ENCODE measurements around the gene LRP1B.

LRP1B gene

GRCh38 chr2:140929849-140930248 lies 1201.0 kb downstream of the LRP1B start:
- Histone ChIP-seq H3K27me3 (ENCODE audit: insufficient read depth, low read length) (no peaks in the 10 kb centered on the region), H2AFZ (ENCODE audit: low read length) (no peak overlapping the region), H3K9me2 (ENCODE audit: low read depth, low read length) (no peaks in the 10 kb centered on the region), H3K4me3 (ENCODE audit: low read depth, low read length, poor library complexity, severe bottlenecking) (no peak overlapping the region), H3K9ac (ENCODE audit: low read length) (no peak overlapping the region), H3F3A (ENCODE audit: insufficient read depth, low read length) (no peaks in the 10 kb centered on the region), H3K9me3 (ENCODE audit: low read length) (no peaks in the 10 kb centered on the region), H3K79me2 (ENCODE audit: insufficient read depth, low read length) (no peaks in the 10 kb centered on the region), H3K4me2 (ENCODE audit: low read length) (no peak overlapping the region), H3K4me1 (ENCODE audit: insufficient read depth, low read length, severe bottlenecking) (no peaks in the 10 kb centered on the region), H3K27ac (ENCODE audit: low read depth, low read length, poor library complexity, severe bottlenecking) (no peak overlapping the region), H3K36me3 (ENCODE audit: insufficient read depth, low read length) (no peaks in the 10 kb centered on the region), H4K20me1 (ENCODE audit: insufficient read depth, low read length) (no peaks in the 10 kb centered on the region)
- TF ChIP-seq EZH2 (IDR thresholded peaks at IDR 0.05; ENCODE audit: borderline replicate concordance, low read length): no peak
- no peak for TF ChIP-seq CTCF (IDR thresholded peaks at IDR 0.05; ENCODE audit: low read length)

GRCh38 chr2:140918426-140918825 lies 1212.4 kb downstream of the LRP1B start:
- Histone ChIP-seq H3K36me3 (ENCODE audit: insufficient read depth, low read length) (no peaks in the 10 kb centered on the region), H3K9me2 (ENCODE audit: low read depth, low read length) (no peaks in the 10 kb centered on the region), H3K27ac (ENCODE audit: low read depth, low read length, poor library complexity, severe bottlenecking) (no peak overlapping the region), H3K79me2 (ENCODE audit: insufficient read depth, low read length) (no peaks in the 10 kb centered on the region), H3K4me2 (ENCODE audit: low read length) (no peak overlapping the region), H3K4me3 (ENCODE audit: low read depth, low read length, poor library complexity, severe bottlenecking) (no peak overlapping the region), H3K9me3 (ENCODE audit: low read length) (no peaks in the 10 kb centered on the region), H3K9ac (ENCODE audit: low read length) (no peak overlapping the region), H2AFZ (ENCODE audit: low read length) (no peak overlapping the region), H3F3A (ENCODE audit: insufficient read depth, low read length) (no peaks in the 10 kb centered on the region), H3K27me3 (ENCODE audit: insufficient read depth, low read length) (no peaks in the 10 kb centered on the region), H3K4me1 (ENCODE audit: insufficient read depth, low read length, severe bottlenecking) (no peaks in the 10 kb centered on the region), H4K20me1 (ENCODE audit: insufficient read depth, low read length) (no peaks in the 10 kb centered on the region)
- TF ChIP-seq EZH2 (IDR thresholded peaks at IDR 0.05; ENCODE audit: borderline replicate concordance, low read length) (no peak), CTCF (IDR thresholded peaks at IDR 0.05; ENCODE audit: low read length) (no peak)

GRCh38 chr2:140916410-140916809 lies 1214.4 kb downstream of the LRP1B start:
- Histone ChIP-seq H2AFZ (ENCODE audit: low read length) (no peak overlapping the region), H4K20me1 (ENCODE audit: insufficient read depth, low read length) (no peaks in the 10 kb centered on the region)

More at GRCh38 chr2:140916410-140916809, 1214.4 kb downstream of the LRP1B start:
- no peaks in the 10 kb centered on the region for H3K4me1 ChIP-seq (ENCODE audit: insufficient read depth, low read length, severe bottlenecking)
- no peaks in the 10 kb centered on the region for H3K79me2 ChIP-seq (ENCODE audit: insufficient read depth, low read length)
- no peaks in the 10 kb centered on the region for H3F3A ChIP-seq (ENCODE audit: insufficient read depth, low read length)
- no peak overlapping the region for H3K27ac ChIP-seq (ENCODE audit: low read depth, low read length, poor library complexity, severe bottlenecking)
- no peak for TF ChIP-seq CTCF (IDR thresholded peaks at IDR 0.05; ENCODE audit: low read length)
- no peak for TF ChIP-seq EZH2 (IDR thresholded peaks at IDR 0.05; ENCODE audit: borderline replicate concordance, low read length)
- no peak overlapping the region for H3K9ac ChIP-seq (ENCODE audit: low read length)
- H3K4me2 ChIP-seq (ENCODE audit: low read length): no peak overlapping the region
- H3K36me3 ChIP-seq (ENCODE audit: insufficient read depth, low read length): no peaks in the 10 kb centered on the region
- no peaks in the 10 kb centered on the region for H3K27me3 ChIP-seq (ENCODE audit: insufficient read depth, low read length)
- no peaks in the 10 kb centered on the region for H3K9me3 ChIP-seq (ENCODE audit: low read length)
- H3K9me2 ChIP-seq (ENCODE audit: low read depth, low read length): no peaks in the 10 kb centered on the region
- H3K4me3 ChIP-seq (ENCODE audit: low read depth, low read length, poor library complexity, severe bottlenecking): no peak overlapping the region
